HCT116 (cell line): Measurements from ENCODE around the gene MRGPRX4.
"Not testable (repeated sequence)": the region's sequence is repeated elsewhere in the genome, so short reads cannot be mapped to it uniquely, and the experiment has no call there.

Experiments
- EZH2 ChIP-seq: fragments of 200-600 bp; sonication (generic); IDR thresholded peaks from 2 replicates; pipeline ENCODE4 v1.6.1; 2017; ENCODE audit warnings: antibody characterized with exemption, mixed run types
- FOSL1 ChIP-seq: IDR thresholded peaks from 2 replicates; pipeline ENCODE4 v1.6.1; 2012; ENCODE audit warnings: low read depth
- POLR2A ChIP-seq: IDR thresholded peaks from 2 replicates; pipeline ENCODE4 v1.7.0; 2011; ENCODE audit warnings: borderline replicate concordance; ENCODE audit not compliant: insufficient read depth, insufficient read length; ENCODE audit errors: extremely low read depth
- TF ChIP-seq, protein P1 (sequence below), 3 experiments: fragments of 200-600 bp in 1 of 3; sonication (generic) in 1 of 3; IDR thresholded peaks in 2 of 3; conservative IDR thresholded peaks in 1 of 3; 2 replicates each; pipeline ENCODE4 v1.5.1; 2012 to 2017; ENCODE audit warnings: low read depth in 2 of 3, low read length in 2 of 3, antibody characterized with exemption in 1 of 3, borderline replicate concordance in 1 of 3, control low read depth in 1 of 3, mild to moderate bottlenecking in 1 of 3, mixed read lengths in 1 of 3, mixed run types in 1 of 3, moderate library complexity in 1 of 3; ENCODE audit not compliant: insufficient read depth in 1 of 3

DNA sequence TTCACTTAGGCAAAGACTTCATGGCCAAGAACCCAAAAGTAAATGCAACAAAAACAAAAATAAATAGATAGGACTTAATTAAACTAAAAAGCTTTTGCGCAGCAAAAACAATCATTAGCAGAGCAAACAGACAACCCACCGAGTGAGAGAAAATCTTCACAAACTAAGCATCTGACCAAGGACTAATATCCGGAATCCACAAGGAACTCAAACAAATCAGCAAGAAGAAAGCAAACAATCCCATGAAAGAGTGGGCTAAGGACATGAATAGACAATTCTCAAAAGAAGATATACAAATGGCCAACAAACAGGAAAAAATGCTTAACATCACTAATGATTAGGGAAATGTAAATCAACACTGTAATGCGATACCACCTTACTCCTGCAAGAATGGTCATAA is 41.5 kb upstream of the MRGPRX4 start:
- TF ChIP-seq, protein P1, sequence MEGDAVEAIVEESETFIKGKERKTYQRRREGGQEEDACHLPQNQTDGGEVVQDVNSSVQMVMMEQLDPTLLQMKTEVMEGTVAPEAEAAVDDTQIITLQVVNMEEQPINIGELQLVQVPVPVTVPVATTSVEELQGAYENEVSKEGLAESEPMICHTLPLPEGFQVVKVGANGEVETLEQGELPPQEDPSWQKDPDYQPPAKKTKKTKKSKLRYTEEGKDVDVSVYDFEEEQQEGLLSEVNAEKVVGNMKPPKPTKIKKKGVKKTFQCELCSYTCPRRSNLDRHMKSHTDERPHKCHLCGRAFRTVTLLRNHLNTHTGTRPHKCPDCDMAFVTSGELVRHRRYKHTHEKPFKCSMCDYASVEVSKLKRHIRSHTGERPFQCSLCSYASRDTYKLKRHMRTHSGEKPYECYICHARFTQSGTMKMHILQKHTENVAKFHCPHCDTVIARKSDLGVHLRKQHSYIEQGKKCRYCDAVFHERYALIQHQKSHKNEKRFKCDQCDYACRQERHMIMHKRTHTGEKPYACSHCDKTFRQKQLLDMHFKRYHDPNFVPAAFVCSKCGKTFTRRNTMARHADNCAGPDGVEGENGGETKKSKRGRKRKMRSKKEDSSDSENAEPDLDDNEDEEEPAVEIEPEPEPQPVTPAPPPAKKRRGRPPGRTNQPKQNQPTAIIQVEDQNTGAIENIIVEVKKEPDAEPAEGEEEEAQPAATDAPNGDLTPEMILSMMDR (IDR thresholded peaks at IDR 0.05 in 2 of 3, conservative IDR thresholded peaks at IDR 0.05 in 1 of 3; ENCODE audit: borderline replicate concordance in 1 of 3, insufficient read depth in 1 of 3, low read depth in 2 of 3, low read length in 2 of 3), result not testable (repeated sequence)
- TF ChIP-seq POLR2A, FOSL1, EZH2: not testable (repeated sequence)
